Stimulated activated CD4-positive, alpha-beta T cell treated with anti-CD3 and anti-CD28 coated beads, Interleukin-4, amount 100 ng/mL, for 48 hours (primary cell): ENCODE results near the gene TNMD.

Experiments
- DNase-seq, 2 donors: peaks; one replicate each; pipeline ENCODE4 v3.0.0-alpha.2; 2020; ENCODE audit warnings: low read depth in 2 of 2

The TNMD gene

GRCh38 chrX:100643956-100644860 lies 59.5 kb downstream of the TNMD start, which contains the start of gene SRPX2:
Gene SRPX2, plus strand, starts transcription at chrX:100644199. Its CDS starts 2,124 bp downstream, at chrX:100646323.
- no peak for DNase-seq

DNA sequence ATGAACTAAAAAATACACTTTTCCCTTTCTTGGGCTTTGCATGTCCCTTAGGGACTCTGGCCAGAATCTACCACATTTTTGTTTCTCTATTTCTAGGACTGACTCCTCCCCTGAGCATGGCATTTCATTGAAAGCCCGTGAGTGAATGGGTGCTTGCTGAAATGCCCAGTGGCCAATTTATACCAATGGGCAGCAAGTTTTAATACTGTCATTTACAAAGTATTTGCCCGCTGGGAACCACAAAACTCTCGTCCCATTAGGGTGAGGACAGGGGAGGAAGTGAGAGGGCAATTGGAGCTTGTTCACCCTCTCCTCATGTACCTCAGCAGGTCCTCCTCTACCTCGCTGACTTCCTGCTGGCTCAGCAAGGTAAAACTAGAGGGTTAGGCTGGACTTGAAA lies 60.4 kb downstream of the TNMD start:
- DNase-seq = no peak

DNA sequence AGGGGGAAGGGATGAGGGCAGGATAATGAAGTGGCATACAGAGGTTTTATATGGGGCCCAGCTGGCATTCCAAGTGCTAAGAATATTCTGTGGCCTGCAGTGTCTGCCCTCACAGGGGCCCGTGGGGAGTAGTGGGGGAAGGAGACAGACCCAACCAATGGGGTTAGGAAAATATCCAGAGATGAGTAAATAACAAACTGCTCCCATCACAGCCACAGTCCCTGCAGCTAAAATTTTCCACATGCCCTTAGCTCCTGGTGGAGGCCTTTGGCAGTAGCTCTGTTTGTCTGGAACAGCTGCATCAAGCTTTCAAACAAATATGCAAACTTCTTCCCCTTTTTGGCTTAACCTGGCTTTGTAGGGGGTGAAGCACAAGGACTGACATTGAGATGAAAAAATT lies 62.4 kb downstream of the TNMD start:
- DNase-seq = no peak

DNA sequence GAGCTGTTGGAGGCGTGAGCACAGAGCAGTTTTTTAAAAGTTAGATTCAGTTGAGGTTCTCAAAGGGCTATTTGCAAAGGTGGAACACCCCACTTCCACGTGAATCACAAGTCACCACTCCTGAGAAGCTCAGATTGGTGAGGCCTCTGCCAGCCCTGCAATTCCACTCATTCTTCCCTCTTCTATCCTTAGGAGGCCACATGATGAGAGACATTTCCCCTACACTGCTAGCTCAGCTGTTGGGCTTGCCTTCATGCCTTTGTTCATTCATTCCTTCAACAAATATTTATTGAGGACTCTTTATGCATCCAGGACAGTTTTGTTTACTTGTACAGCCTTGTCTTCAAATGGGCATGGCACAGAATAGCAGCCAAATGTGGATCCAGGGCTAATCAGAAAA lies 63.0 kb downstream of the TNMD start:
- no peak for DNase-seq

DNA sequence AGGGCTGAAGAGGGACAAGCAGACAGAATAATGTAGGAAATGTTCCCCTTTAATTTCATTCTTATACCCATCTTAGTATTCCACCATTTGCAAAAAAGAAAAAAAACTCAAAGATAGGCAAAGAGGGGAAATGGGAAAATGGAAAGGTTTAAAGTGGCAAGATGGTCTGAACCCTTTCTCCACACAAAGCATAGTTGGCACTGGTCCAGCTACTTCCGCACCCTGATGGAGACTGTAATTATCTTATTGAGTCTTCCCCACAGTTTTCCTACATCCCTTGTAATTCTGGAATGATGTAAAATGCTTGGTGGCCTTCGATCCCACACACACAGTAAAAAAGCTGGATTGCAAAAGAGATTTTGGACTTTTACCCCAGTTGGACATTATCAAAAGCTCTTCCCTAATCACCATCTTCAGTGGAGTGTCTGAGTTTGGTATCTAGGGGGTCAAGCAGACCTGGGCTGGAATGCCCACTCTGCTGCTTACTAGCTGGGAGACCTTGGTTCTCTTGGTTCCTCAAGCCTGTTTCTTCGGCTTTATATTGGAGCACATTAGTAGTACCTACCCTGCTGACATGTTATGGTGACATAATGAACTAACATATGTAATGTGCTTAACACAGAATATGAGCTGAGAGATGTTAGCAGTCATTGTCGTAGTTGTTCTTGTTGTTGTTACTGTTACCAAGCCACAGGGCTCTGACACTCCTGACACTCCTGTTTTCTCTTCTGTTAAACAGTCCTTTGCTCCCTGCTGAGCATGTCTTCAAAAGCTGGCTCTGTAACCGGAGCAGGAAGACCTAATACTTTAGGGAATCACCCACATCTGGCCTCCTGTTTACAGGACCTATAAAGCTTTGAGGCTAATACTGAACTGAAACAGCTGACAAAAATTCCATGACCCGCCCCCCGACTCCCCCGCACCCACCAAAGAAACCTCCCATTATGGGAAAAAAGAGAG lies 64.0 kb downstream of the TNMD start:
- no peak for DNase-seq
